GM19025 (cell line): Measurements from ENCODE around the gene GNAL.
"Not testable (repeated sequence)": the region's sequence is repeated elsewhere in the genome, so short reads cannot be mapped to it uniquely, and the experiment has no call there.

Experiments
- ATAC-seq: cut with Tn5 transposase; IDR thresholded peaks from one replicate; pipeline ENCODE4 v1.9.1; 2021; ENCODE audit warnings: mild to moderate bottlenecking, low read depth, moderate library complexity; ENCODE audit not compliant: unreplicated experiment

GNAL gene

DNA sequence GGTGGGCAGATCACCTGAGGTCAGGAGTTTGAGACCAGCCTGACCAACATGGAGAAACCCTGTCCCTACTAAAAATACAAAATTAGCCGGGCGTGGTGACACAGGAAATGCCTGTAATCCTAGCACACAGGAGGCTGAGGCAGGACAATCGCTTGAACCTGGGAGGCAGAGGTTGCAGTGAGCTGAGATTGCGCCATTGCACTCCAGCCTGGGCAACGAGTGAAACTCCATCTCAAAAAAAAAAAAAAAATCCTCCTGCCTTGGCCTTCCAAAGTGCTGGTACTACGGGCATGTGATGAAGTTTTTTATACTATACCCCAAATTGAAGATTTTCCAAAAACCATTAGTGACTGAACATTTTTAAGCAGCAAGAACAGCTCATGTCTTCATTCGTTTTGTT, 203.4 kb downstream of the GNAL start:
- not testable (repeated sequence) for ATAC-seq

DNA sequence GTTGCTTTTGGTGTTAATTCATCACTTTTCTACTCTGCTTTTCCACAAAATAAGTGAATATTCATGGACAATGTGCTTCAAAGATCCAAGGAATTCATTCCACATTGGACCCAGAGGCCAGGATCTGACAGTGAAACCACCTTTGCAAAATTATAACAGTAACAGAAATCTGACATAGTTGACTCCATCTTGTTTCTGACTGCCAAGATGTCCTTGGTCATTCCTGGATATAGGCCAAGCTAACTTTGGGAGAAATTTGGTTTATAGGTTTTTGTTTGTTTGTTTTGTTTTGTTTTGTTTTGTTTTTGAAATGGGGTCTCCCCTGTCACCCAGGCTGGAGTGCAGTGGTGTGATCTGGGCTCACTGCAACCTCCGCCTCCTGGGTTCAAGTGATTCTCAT, 208.7 kb downstream of the GNAL start:
- no peak for ATAC-seq

- no peak for ATAC-seq
Observed at GRCh38 chr18:11899063-11899462, 210.0 kb downstream of the GNAL start.

DNA sequence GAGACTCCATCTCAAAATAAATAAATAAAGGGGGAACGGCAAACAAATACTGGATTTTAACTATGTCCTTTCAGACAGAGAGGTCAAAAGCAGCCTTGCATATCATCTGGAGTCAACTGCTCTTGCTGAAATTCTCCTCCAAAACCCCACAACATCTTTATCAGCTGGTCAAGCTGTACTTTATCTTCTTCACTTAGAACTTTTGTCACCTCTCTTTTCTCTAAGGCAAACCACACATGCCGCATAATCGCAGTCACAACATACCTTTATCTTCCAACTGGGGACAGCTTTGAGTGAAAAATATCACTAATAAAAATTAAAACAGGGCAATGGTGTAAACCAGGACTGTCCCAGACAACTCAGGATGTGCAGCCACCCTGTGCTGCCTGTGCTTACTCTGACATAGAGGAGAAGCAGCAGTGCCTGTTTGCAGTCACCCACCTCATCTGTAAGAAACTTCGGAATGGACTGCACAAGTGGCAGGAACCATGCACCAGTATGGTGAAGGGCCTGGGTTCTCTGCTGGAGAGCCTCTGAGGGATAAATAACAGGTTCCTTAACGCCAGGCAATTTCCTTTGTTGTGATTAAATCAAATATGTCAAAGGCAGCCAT, 212.9 kb downstream of the GNAL start:
- ATAC-seq, result no peak

- ATAC-seq, result no peak
Observed at GRCh38 chr18:11902522-11903292, 213.6 kb downstream of the GNAL start.

- no peak for ATAC-seq
Observed at GRCh38 chr18:11905613-11906012, 216.5 kb downstream of the GNAL start.

DNA sequence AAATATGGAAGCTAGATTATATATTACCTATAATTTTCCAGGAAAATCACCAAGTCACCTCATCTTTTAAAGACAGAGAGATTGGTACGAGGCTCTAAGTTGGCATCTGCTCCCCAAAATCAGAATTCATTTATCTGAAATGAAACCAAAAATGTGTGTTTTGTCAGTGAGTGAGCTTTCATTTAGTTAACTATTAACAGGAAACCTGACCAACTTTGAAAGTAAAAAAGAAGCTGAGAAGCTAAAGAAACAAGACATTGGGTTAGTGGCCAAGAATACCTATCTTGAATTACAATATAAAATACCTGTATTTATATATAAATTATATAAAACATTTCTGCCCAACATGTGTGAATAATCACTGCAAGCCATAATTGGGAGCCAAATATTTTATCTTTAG, 217.1 kb downstream of the GNAL start:
- no peak for ATAC-seq

GRCh38 chr18:11906926-11907874, 218.1 kb downstream of the GNAL start:
- ATAC-seq, result no peak

- peak; percentile 88 for ATAC-seq
Observed at GRCh38 chr18:11908182-11909060, 219.4 kb downstream of the GNAL start, which contains the start of gene MPPE1. TSS of gene MPPE1 (minus strand) at chr18:11908317. CDS start at chr18:11897264, 11,053 bp downstream.

GRCh38 chr18:11909061-11909455, 220.0 kb downstream of the GNAL start:
- no peak for ATAC-seq

DNA sequence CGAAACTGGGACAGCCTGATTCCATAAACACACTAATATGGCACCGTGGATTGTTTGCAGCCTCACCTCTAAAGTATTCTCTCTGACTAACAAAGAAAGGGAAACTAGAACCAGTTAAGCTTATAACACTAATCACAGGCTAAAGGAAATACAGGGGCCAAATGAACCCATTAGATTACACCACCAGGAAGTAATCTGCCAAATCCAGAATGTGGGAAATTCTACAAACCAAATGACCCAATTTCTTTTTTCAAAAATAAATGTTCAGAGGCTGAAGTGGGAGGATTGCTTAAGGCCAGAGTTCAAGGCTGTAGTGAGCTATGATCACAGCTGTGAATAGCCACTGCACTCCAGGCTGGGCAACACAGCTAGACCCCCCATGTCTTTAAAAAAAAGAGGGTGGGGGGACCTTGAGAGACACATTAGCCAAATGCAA, 220.5 kb downstream of the GNAL start:
- no peak for ATAC-seq

- ATAC-seq, result not testable (repeated sequence)
Observed at GRCh38 chr18:11916880-11917279, 227.8 kb downstream of the GNAL start.

GRCh38 chr18:11919522-11919921, 230.5 kb downstream of the GNAL start:
- not testable (repeated sequence) for ATAC-seq

GRCh38 chr18:11923450-11923849, 234.4 kb downstream of the GNAL start:
- no peak for ATAC-seq

DNA sequence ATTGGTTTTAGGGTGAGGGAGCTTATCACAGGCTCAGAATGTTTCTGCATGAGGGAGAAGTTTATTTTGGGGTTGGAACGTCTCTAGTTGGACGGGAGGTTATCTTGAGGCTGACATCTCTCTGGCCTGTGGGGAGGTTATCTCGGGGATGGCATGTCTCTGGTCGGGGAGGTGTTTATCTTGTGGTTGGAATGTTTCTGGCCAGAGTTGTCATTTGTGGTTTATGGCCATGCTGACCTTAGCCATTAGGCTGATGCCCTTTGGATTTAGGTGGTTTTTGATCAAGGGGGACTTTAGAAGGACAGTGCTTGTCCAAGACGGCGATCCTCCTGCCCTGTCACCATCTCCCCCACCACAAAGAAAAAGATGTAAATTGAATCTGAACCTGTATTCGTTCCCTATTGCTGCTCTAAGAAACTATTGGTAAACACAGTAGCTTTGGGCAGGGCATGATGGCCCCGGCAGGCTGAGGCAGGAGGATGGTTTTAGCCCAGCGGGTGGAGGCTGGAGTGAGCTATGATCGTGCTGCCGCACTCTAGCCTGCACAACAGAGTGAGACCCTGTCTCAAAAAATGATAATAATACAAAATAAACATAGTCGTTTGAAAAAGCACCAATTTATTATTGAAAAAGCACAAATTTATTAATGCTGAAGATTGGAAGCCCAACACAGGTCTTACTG, 236.9 kb downstream of the GNAL start:
- ATAC-seq, result no peak

DNA sequence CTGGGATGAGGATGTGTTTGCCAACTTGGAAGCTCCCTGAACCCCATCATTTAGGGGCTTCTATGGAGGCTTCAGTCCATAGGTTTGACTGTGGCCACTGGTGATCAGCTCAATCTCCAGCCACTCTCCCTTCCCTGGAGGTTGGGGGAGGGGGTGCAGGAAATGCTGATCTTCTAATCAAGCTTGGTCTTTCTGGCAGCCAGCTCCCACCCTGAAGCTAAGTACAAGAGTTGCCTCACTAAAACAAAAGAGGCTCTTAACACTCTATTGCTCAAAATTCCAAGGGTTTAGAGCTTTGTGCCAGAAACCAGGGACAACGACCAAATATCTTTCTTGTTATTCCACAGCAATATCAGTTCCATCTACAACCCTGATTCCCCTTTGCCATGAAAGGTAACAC, 238.4 kb downstream of the GNAL start:
- no peak for ATAC-seq

- ATAC-seq, result no peak
Observed at GRCh38 chr18:11932393-11932792, 243.3 kb downstream of the GNAL start.
